ENCODE measurements around the gene MAZ. TPM values are rescaled to one million over a fixed set of nuclear protein-coding genes. Genes with fewer than 3 reads are reported as not detected.

MAZ gene
- total and polyA plus RNA-seq, 2 experiments from 2014 or later, result 76.8 to 215 TPM

DNA sequence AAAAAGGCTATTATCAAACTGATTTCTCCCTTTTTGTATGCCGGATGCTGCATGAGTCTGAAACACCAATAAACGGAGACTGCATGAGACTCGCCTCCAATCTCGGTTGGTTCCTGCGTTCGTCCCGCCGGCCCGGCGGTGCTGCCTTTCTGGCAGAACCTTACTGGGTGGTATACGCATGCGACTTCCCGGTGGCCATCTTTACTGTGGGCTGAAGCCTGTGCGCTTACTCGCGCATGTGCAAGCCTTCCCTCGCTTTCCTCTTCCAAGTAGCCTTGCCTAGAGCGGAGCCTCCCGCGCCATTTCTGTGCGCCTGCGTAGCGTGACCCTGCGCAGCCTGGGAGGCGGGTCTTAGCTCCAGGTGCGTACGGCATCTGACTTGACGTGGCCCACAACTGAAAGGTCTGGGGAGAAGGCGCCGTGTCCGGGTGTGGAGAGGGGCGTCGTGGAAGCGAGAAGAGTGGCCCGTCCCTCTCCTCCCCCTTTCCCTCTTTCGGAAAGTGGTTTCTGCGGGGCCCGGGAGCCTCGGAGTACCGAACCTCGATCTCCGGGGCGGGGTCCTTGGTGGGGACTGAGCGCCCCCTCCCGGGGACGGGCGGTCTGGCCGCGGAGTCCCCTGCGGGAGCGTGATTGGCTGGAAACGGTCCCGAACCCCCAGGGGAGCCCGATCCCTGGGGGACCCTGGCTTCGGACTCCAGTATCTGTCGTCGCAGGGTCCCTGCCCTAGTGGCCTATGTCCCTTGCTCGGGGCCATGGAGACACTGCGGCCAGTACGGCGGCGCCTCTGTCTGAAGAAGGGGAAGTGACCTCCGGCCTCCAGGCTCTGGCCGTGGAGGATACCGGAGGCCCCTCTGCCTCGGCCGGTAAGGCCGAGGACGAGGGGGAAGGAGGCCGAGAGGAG lies 9.7 kb downstream of the MAZ start, which contains the start of gene PAGR1:
Gene PAGR1, plus strand, starts transcription at position 360 of the 901 bp plus-strand sequence. Its CDS starts 374 bp downstream, at position 734.
- H3F3A ChIP-seq (ENCODE audit: insufficient read depth), result peaks cover 13% of the 10 kb centered on the region
- H3K4me3 ChIP-seq, result peak within 1 kb of the TSS; percentile 85
- peak within 1 kb of the TSS; percentile 88 for H3K4me2 ChIP-seq (ENCODE audit: unreplicated experiment)
- H2AFZ ChIP-seq, result peak within 1 kb of the TSS; percentile 80
- WGBS, 2 experiments (ENCODE audit: low coverage in 1 of 2, low lambda C conversion rate in 2 of 2, missing lambda C conversion rate in 2 of 2), result 1% methylated on average over 50 to 67 of the region's 70 CpGs
- H3K9ac ChIP-seq, result peak within 1 kb of the TSS; percentile 79
- no peaks in the 10 kb centered on the region for H3K36me3 ChIP-seq (ENCODE audit: low read depth)
- TF ChIP-seq EZH2phosphoT487 (IDR thresholded peaks at IDR 0.05; ENCODE audit: insufficient read depth, low read depth) (no peak), EZH2 (IDR thresholded peaks at IDR 0.05; ENCODE audit: insufficient read depth, poor library complexity, severe bottlenecking) (no peak)
- no peaks in the 10 kb centered on the region for H4K20me1 ChIP-seq (ENCODE audit: insufficient read depth)
- peaks cover 44% of the 10 kb centered on the region for H3K79me2 ChIP-seq (ENCODE audit: insufficient read depth)
- H3K27me3 ChIP-seq (replicated peaks; ENCODE audit: insufficient read depth), result no peaks in the 10 kb centered on the region
- peak; percentile 100 for DNase-seq
- H3K9me2 ChIP-seq (ENCODE audit: insufficient read depth), result no peaks in the 10 kb centered on the region
- in situ Hi-C loops (cut with MboI), result loop anchor here (10.0 kb wide), 1 partner anchor 199 kb away; the partner anchor contains the start of gene DOC2A
- H3K4me1 ChIP-seq (ENCODE audit: insufficient read depth), result peaks cover 16% of the 10 kb centered on the region; the same call in 1 of the 2 replicates
- H3K9me3 ChIP-seq (ENCODE audit: low read depth), result no peaks in the 10 kb centered on the region
- peak within 1 kb of the TSS; percentile 70 for H3K27ac ChIP-seq

DNA sequence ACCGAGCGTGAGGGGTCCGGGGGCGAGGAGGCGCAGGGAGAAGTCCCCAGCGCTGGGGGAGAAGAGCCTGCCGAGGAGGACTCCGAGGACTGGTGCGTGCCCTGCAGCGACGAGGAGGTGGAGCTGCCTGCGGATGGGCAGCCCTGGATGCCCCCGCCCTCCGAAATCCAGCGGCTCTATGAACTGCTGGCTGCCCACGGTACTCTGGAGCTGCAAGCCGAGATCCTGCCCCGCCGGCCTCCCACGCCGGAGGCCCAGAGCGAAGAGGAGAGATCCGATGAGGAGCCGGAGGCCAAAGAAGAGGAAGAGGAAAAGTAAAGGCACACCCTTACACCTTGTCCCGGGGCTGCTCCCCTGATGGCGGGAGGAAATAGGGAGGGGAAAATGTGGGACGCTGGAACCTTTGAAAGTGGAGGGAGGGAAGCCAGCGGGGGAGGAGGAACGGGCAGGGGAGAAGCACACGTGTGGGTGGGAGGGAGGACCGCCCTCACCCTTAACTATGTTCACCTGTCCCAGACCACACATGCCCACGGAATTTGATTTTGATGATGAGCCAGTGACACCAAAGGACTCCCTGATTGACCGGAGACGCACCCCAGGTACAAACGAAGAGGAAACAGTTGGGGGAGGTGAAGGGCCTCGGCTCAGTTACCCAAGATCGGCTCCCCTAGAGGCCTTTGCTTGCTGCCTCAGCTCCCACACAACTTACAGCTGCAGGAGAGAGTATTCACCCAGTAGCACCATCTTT lies 10.5 kb downstream of the MAZ start:
- H2AFZ ChIP-seq, result peak overlapping the region; percentile 80
- H3K9ac ChIP-seq, result peak overlapping the region; percentile 79
- no peaks in the 10 kb centered on the region for H4K20me1 ChIP-seq (ENCODE audit: insufficient read depth)
- peaks cover 20% of the 10 kb centered on the region for H3F3A ChIP-seq (ENCODE audit: insufficient read depth)
- peak overlapping the region; percentile 85 for H3K4me3 ChIP-seq
- no peak for TF ChIP-seq EZH2phosphoT487 (IDR thresholded peaks at IDR 0.05; ENCODE audit: insufficient read depth, low read depth)
- TF ChIP-seq EZH2 (IDR thresholded peaks at IDR 0.05; ENCODE audit: insufficient read depth, poor library complexity, severe bottlenecking), result no peak
- in situ Hi-C loops (cut with MboI), result loop anchor here (10.0 kb wide), 1 partner anchor 198 kb away; the partner anchor contains the start of gene DOC2A
- 6 to 9% methylated on average over 22 to 35 of the region's 37 CpGs for WGBS, 2 experiments (ENCODE audit: low coverage in 1 of 2, low lambda C conversion rate in 2 of 2, missing lambda C conversion rate in 2 of 2)
- H3K27ac ChIP-seq, result peak overlapping the region; percentile 70
- H3K36me3 ChIP-seq (ENCODE audit: low read depth), result no peaks in the 10 kb centered on the region
- H3K4me1 ChIP-seq (ENCODE audit: insufficient read depth), result peaks cover 18% of the 10 kb centered on the region
- H3K79me2 ChIP-seq (ENCODE audit: insufficient read depth), result peaks cover 52% of the 10 kb centered on the region
- peak overlapping the region; percentile 77 for H3K4me2 ChIP-seq (ENCODE audit: unreplicated experiment)
- H3K9me3 ChIP-seq (ENCODE audit: low read depth), result no peaks in the 10 kb centered on the region
- no peaks in the 10 kb centered on the region for H3K27me3 ChIP-seq (replicated peaks; ENCODE audit: insufficient read depth)
- H3K9me2 ChIP-seq (ENCODE audit: insufficient read depth), result no peaks in the 10 kb centered on the region
- peak; percentile 88 for DNase-seq

DNA sequence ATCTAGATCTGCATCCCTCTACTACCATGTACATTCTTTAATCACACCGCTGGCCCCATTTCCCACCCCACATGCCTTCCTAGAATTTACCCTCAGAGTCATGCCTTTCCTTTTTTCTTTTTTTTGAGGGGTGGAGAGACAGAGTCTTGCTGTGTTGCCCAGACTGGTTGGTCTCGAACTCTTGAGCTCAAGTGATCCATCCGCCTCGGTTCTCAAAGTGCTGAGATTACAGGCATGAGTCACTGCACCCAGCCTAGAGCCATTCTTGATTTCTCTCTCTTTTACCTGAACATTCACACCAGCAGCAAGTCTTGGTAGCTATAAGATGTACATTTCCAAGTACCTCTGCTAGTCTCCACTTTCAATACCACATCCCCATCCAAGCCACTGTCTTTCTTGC lies 11.8 kb downstream of the MAZ start:
- H3F3A ChIP-seq (ENCODE audit: insufficient read depth), result peaks cover 32% of the 10 kb centered on the region
- H3K4me2 ChIP-seq (ENCODE audit: unreplicated experiment), result no peak overlapping the region
- H3K9me3 ChIP-seq (ENCODE audit: low read depth), result no peaks in the 10 kb centered on the region
- peaks cover 30% of the 10 kb centered on the region for H3K4me1 ChIP-seq (ENCODE audit: insufficient read depth)
- H3K9me2 ChIP-seq (ENCODE audit: insufficient read depth), result no peaks in the 10 kb centered on the region
- TF ChIP-seq EZH2phosphoT487 (IDR thresholded peaks at IDR 0.05; ENCODE audit: insufficient read depth, low read depth), result no peak
- H3K4me3 ChIP-seq, result no peak overlapping the region
- peaks cover 64% of the 10 kb centered on the region for H3K79me2 ChIP-seq (ENCODE audit: insufficient read depth)
- WGBS, 2 experiments (ENCODE audit: low coverage in 1 of 2, low lambda C conversion rate in 2 of 2, missing lambda C conversion rate in 2 of 2), result 88 to 97% methylated on average over 4 of the region's 4 CpGs
- no peaks in the 10 kb centered on the region for H4K20me1 ChIP-seq (ENCODE audit: insufficient read depth)
- H3K27me3 ChIP-seq (replicated peaks; ENCODE audit: insufficient read depth), result no peaks in the 10 kb centered on the region
- DNase-seq, result no peak
- no peak overlapping the region for H3K9ac ChIP-seq
- in situ Hi-C loops (cut with MboI), result loop anchor here (10.0 kb wide), 1 partner anchor 197 kb away; the partner anchor contains the start of gene DOC2A
- H3K36me3 ChIP-seq (ENCODE audit: low read depth), result no peaks in the 10 kb centered on the region
- no peak overlapping the region for H3K27ac ChIP-seq
- no peak overlapping the region for H2AFZ ChIP-seq

DNA sequence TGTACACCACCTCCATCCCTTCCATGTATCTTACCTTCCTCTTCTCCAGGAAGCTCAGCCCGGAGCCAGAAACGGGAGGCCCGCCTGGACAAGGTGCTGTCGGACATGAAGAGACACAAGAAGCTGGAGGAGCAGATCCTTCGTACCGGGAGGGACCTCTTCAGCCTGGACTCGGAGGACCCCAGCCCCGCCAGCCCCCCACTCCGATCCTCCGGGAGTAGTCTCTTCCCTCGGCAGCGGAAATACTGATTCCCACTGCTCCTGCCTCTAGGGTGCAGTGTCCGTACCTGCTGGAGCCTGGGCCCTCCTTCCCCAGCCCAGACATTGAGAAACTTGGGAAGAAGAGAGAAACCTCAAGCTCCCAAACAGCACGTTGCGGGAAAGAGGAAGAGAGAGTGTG lies 13.2 kb downstream of the MAZ start:
- peak overlapping the region; percentile 99 for H3K4me2 ChIP-seq (ENCODE audit: unreplicated experiment)
- H2AFZ ChIP-seq, result no peak overlapping the region
- no peaks in the 10 kb centered on the region for H4K20me1 ChIP-seq (ENCODE audit: insufficient read depth)
- no peaks in the 10 kb centered on the region for H3K36me3 ChIP-seq (ENCODE audit: low read depth)
- 57 to 63% methylated on average over 12 to 15 of the region's 15 CpGs for WGBS, 2 experiments (ENCODE audit: low coverage in 1 of 2, low lambda C conversion rate in 2 of 2, missing lambda C conversion rate in 2 of 2)
- H3K79me2 ChIP-seq (ENCODE audit: insufficient read depth), result peaks cover 79% of the 10 kb centered on the region
- no peak for DNase-seq
- H3K27me3 ChIP-seq (replicated peaks; ENCODE audit: insufficient read depth), result no peaks in the 10 kb centered on the region
- peaks cover 43% of the 10 kb centered on the region for H3K4me1 ChIP-seq (ENCODE audit: insufficient read depth)
- no peaks in the 10 kb centered on the region for H3K9me3 ChIP-seq (ENCODE audit: low read depth)
- no peaks in the 10 kb centered on the region for H3K9me2 ChIP-seq (ENCODE audit: insufficient read depth)
- no peak overlapping the region for H3K27ac ChIP-seq
- TF ChIP-seq EZH2phosphoT487 (IDR thresholded peaks at IDR 0.05; ENCODE audit: insufficient read depth, low read depth), result no peak
- no peak for TF ChIP-seq EZH2 (IDR thresholded peaks at IDR 0.05; ENCODE audit: insufficient read depth, poor library complexity, severe bottlenecking)
- in situ Hi-C loops (cut with MboI), result loop anchor here (10.0 kb wide), 1 partner anchor 195 kb away; the partner anchor contains the start of gene DOC2A
- peaks cover 47% of the 10 kb centered on the region for H3F3A ChIP-seq (ENCODE audit: insufficient read depth)
- peak overlapping the region; percentile 88 for H3K9ac ChIP-seq
- no peak overlapping the region for H3K4me3 ChIP-seq

All from GM23248 (cell line).